BE2C (cell line): ENCODE data around the gene AIF1.

ENCODE experiments used
- DNase-seq: peaks from one replicate; pipeline ENCODE4 v3.0.0-alpha.2; 2020
- H3K27me3 ChIP-seq: fragments of 250-450 bp; sonication (Bioruptor Pico); 2 replicates; pipeline ENCODE4 v1.5.1; 2020; ENCODE audit warnings: mild to moderate bottlenecking
- H3K36me3 ChIP-seq: fragments of 250-450 bp; sonication (Bioruptor Pico); 2 replicates; pipeline ENCODE4 v1.5.1; 2020; ENCODE audit warnings: mild to moderate bottlenecking
- H3K4me1 ChIP-seq: fragments of 250-450 bp; sonication (Bioruptor Pico); 2 replicates; pipeline ENCODE4 v1.5.1; 2020
- H3K4me3 ChIP-seq: 2 replicates; pipeline ENCODE4 v1.5.1; 2011; ENCODE audit warnings: low read depth, low read length
- H3K9me3 ChIP-seq: fragments of 250-450 bp; sonication (Bioruptor Pico); 2 replicates; pipeline ENCODE4 v1.5.1; 2020
- CTCF ChIP-seq: IDR thresholded peaks from 2 replicates; pipeline ENCODE4 v1.5.1; 2012; ENCODE audit warnings: mild to moderate bottlenecking, low read depth, low read length

AIF1 gene

GRCh38 chr6:31642798-31643570 is 27.9 kb downstream of the AIF1 start:
- H3K27me3 ChIP-seq, result no peaks in the 10 kb centered on the region
- H3K4me3 ChIP-seq, result no peak overlapping the region
- TF ChIP-seq CTCF, result no peak
- peaks cover 83% of the 10 kb centered on the region for H3K36me3 ChIP-seq
- DNase-seq, result no peak
- no peaks in the 10 kb centered on the region for H3K4me1 ChIP-seq
- no peaks in the 10 kb centered on the region for H3K9me3 ChIP-seq

- Histone ChIP-seq H3K27me3 (no peaks in the 10 kb centered on the region), H3K4me1 (no peaks in the 10 kb centered on the region), H3K9me3 (no peaks in the 10 kb centered on the region), H3K4me3 (no peak overlapping the region), H3K36me3 (peaks cover 83% of the 10 kb centered on the region)
- TF ChIP-seq CTCF, result no peak
- no peak for DNase-seq
Observed at GRCh38 chr6:31643818-31644454, 28.9 kb downstream of the AIF1 start.

GRCh38 chr6:31645325-31645724 is 30.3 kb downstream of the AIF1 start:
- peaks cover 78% of the 10 kb centered on the region for H3K36me3 ChIP-seq
- H3K9me3 ChIP-seq, result no peaks in the 10 kb centered on the region
- H3K27me3 ChIP-seq, result no peaks in the 10 kb centered on the region
- H3K4me1 ChIP-seq, result no peaks in the 10 kb centered on the region
- TF ChIP-seq CTCF, result no peak
- no peak for DNase-seq
- H3K4me3 ChIP-seq, result no peak overlapping the region

GRCh38 chr6:31651602-31652191 is 36.7 kb downstream of the AIF1 start:
- Histone ChIP-seq H3K27me3 (no peaks in the 10 kb centered on the region), H3K4me3 (peak overlapping the region; percentile 84), H3K36me3 (peaks cover 35% of the 10 kb centered on the region), H3K9me3 (no peaks in the 10 kb centered on the region), H3K4me1 (no peaks in the 10 kb centered on the region)
- DNase-seq, result no peak
- TF ChIP-seq CTCF, result no peak

- H3K4me1 ChIP-seq, result no peaks in the 10 kb centered on the region
- peak; percentile 90 for DNase-seq
- no peaks in the 10 kb centered on the region for H3K9me3 ChIP-seq
- no peaks in the 10 kb centered on the region for H3K27me3 ChIP-seq
- no peak for TF ChIP-seq CTCF
- peak overlapping the region; percentile 84 for H3K4me3 ChIP-seq
- peaks cover 22% of the 10 kb centered on the region for H3K36me3 ChIP-seq
Observed at GRCh38 chr6:31652925-31653724, 38.1 kb downstream of the AIF1 start.
